Esophagus muscularis mucosa (tissue), 4 donors: ENCODE results near the gene KLHL29. TPM values are rescaled to one million over a fixed set of nuclear protein-coding genes. Genes with fewer than 3 reads are reported as not detected.
A peak's percentile ranks its signal among the peaks of the same experiment; 100 is the strongest.

Source experiments
- DNase-seq: peaks from one replicate; pipeline ENCODE4 v3.0.0-alpha.2; 2017; ENCODE audit errors: extremely low spot score
- H3K27ac ChIP-seq, 4 donors: fragments of 200-600 bp; sonication (generic); replicated peaks in 1 of 4; 1 replicate in 3 of 4; 2 replicates in 1 of 4; pipeline ENCODE4 v1.5.1; 2016 to 2019; ENCODE audit warnings: mild to moderate bottlenecking in 1 of 4
- H3K27me3 ChIP-seq, 4 donors: fragments of 200-600 bp; sonication (generic); one replicate each; pipeline versions ENCODE4 v1.5.1 to v1.6.0; 2016 to 2019
- H3K36me3 ChIP-seq, 4 donors: fragments of 200-600 bp; sonication (generic); one replicate each; pipeline ENCODE4 v1.5.1; 2016 to 2019
- H3K4me1 ChIP-seq, 4 donors: fragments of 200-600 bp; sonication (generic); one replicate each; pipeline ENCODE4 v1.5.1; 2016 to 2019
- H3K4me3 ChIP-seq, 4 donors: fragments of 200-600 bp; sonication (generic); 1 replicate in 2 of 4; 2 replicates in 2 of 4; pipeline ENCODE4 v1.5.1; 2016 to 2019; ENCODE audit warnings: mild to moderate bottlenecking in 4 of 4, moderate library complexity in 1 of 4
- H3K9me3 ChIP-seq, 4 donors: fragments of 200-600 bp; sonication (generic); 1 replicate in 3 of 4; 2 replicates in 1 of 4; pipeline ENCODE4 v1.5.1; 2016 to 2019
- CTCF ChIP-seq, 3 experiments: fragments of 200-600 bp in 2 of 3; fragments of 450-650 bp in 1 of 3; sonication (generic) in 2 of 3; IDR thresholded peaks; one replicate each; pipeline ENCODE4 v1.5.1; 2017 to 2019; ENCODE audit warnings: antibody characterized with exemption in 3 of 3, mild to moderate bottlenecking in 2 of 3, moderate library complexity in 1 of 3
- EP300 ChIP-seq: sonication (generic); formaldehyde crosslinking; IDR thresholded peaks from one replicate; pipeline ENCODE4 v1.6.1; 2017; ENCODE audit warnings: antibody characterized with exemption
- POLR2A ChIP-seq: fragments of 450-650 bp; IDR thresholded peaks from one replicate; pipeline ENCODE4 v1.6.1; 2017; ENCODE audit warnings: antibody characterized with exemption, moderate library complexity, mild to moderate bottlenecking, low read depth
- POLR2AphosphoS5 ChIP-seq, 2 donors: sonication (generic); formaldehyde crosslinking; IDR thresholded peaks; one replicate each; pipeline ENCODE4 v1.6.1; 2017; ENCODE audit warnings: antibody characterized with exemption in 2 of 2
- WGBS: methylation state at CpG from one replicate; pipeline ENCODE4 v1.1.5; 2018; 5-methylcytosine and 5-hydroxymethylcytosine counted together
- intact Hi-C: fragments of 100-400 bp; cut with DNase I; formaldehyde crosslinking; loops from one replicate; pipeline ENCODE4 v1.15.1; 2023
- total RNA-seq, 4 donors: library from RNA; depleted of rRNA; stranded (reverse); fragments of >200 nt; gene quantifications; one replicate each; pipeline versions ENCODE4 v1.1.0 to v1.2.1, GENCODE V29; 2016

The KLHL29 gene
- total RNA-seq, 4 donors from 2014 or later, result 22.0 to 26.1 (median 23.4) TPM

- peak overlapping the region; percentile 79 to 86 (median 84) for H3K27ac ChIP-seq
- intact Hi-C loops, result no loop called here
- TF ChIP-seq POLR2AphosphoS5 (IDR thresholded peaks at IDR 0.05) (peak; percentile 62 to 65), CTCF (IDR thresholded peaks at IDR 0.05) (no peak)
Measured at GRCh38 chr2:23569761-23570365, 184.9 kb downstream of the KLHL29 start.

GRCh38 chr2:23571085-23571484 lies 186.1 kb downstream of the KLHL29 start:
- intact Hi-C loops, result no loop called here
- no peak for TF ChIP-seq POLR2A
- no peak for TF ChIP-seq EP300
- TF ChIP-seq POLR2AphosphoS5 (IDR thresholded peaks at IDR 0.05), result no peak
- no peak for TF ChIP-seq CTCF (IDR thresholded peaks at IDR 0.05)
- Histone ChIP-seq H3K27ac (peak overlapping the region; percentile 79 to 86 (median 84)), H3K4me1 (peaks cover 5 to 73% (median 70%) of the 10 kb centered on the region in 4 donors), H3K36me3 (no peaks in the 10 kb centered on the region), H3K9me3 (no peaks in the 10 kb centered on the region), H3K4me3 (no peak overlapping the region), H3K27me3 (no peaks in the 10 kb centered on the region)
- WGBS, result 91% methylated on average over 6 of the region's 6 CpGs
- DNase-seq, result no peak

More at GRCh38 chr2:23569761-23570365, 184.9 kb downstream of the KLHL29 start:
- Histone ChIP-seq H3K4me3 (no peak overlapping the region), H3K27me3 (no peaks in the 10 kb centered on the region), H3K36me3 (no peaks in the 10 kb centered on the region), H3K9me3 (no peaks in the 10 kb centered on the region), H3K4me1 (peaks cover 14 to 79% (median 76%) of the 10 kb centered on the region in 4 donors)
- WGBS, result 59% methylated on average over 12 of the region's 12 CpGs
- DNase-seq, result no peak

- TF ChIP-seq POLR2AphosphoS5 (IDR thresholded peaks at IDR 0.05) (no peak), POLR2A (no peak), CTCF (IDR thresholded peaks at IDR 0.05) (no peak), EP300 (no peak)
- intact Hi-C loops, result no loop called here
- WGBS, result 83% methylated on average over 9 of the region's 12 CpGs
Measured at GRCh38 chr2:23571527-23572282, 186.7 kb downstream of the KLHL29 start.

GRCh38 chr2:23574919-23575654 lies 190.1 kb downstream of the KLHL29 start:
- Histone ChIP-seq H3K4me3 (no peak overlapping the region), H3K27ac (peak overlapping the region in 1 of 4 donors; percentile 5), H3K36me3 (no peaks in the 10 kb centered on the region), H3K4me1 (peaks cover 0 to 43% (median 36%) of the 10 kb centered on the region in 4 donors), H3K9me3 (no peaks in the 10 kb centered on the region), H3K27me3 (no peaks in the 10 kb centered on the region)
- TF ChIP-seq CTCF (IDR thresholded peaks at IDR 0.05) (no peak), EP300 (no peak), POLR2AphosphoS5 (IDR thresholded peaks at IDR 0.05) (no peak), POLR2A (no peak)
- no peak for DNase-seq
- 76% methylated on average over 5 of the region's 13 CpGs for WGBS
- intact Hi-C loops, result no loop called here

More at GRCh38 chr2:23571527-23572282, 186.7 kb downstream of the KLHL29 start:
- Histone ChIP-seq H3K36me3 (no peaks in the 10 kb centered on the region), H3K4me3 (no peak overlapping the region), H3K27ac (peak overlapping the region; percentile 79 to 86 (median 84)), H3K27me3 (no peaks in the 10 kb centered on the region), H3K4me1 (peaks cover 0 to 66% (median 64%) of the 10 kb centered on the region in 4 donors), H3K9me3 (no peaks in the 10 kb centered on the region)
- no peak for DNase-seq
